Dendritic cell treated with granulocyte-macrophage colony-stimulating factor and Interleukin-4, amounts not matched to agents 40 ng/mL and 50 ng/mL, for 4 days (primary cell): ENCODE data around the gene ZNF541.
"Not testable (repeated sequence)": the region's sequence is repeated elsewhere in the genome, so short reads cannot be mapped to it uniquely, and the experiment has no call there.

Source experiments
- H3K27ac Mint-ChIP-seq: one replicate; pipeline ENCODE4 v1.8.0; 2022; ENCODE audit warnings: mild to moderate bottlenecking, mixed read lengths
- H3K27me3 Mint-ChIP-seq: one replicate; pipeline ENCODE4 v1.8.0; 2022; ENCODE audit warnings: mild to moderate bottlenecking, mixed read lengths
- H3K36me3 Mint-ChIP-seq: one replicate; pipeline ENCODE4 v1.8.0; 2022; ENCODE audit warnings: low read depth, mixed read lengths
- H3K4me1 Mint-ChIP-seq: one replicate; pipeline ENCODE4 v1.8.0; 2022; ENCODE audit warnings: low read depth, mixed read lengths
- H3K4me3 Mint-ChIP-seq: one replicate; pipeline ENCODE4 v1.8.0; 2022; ENCODE audit warnings: mild to moderate bottlenecking, moderate library complexity, mixed read lengths
- H3K9me3 Mint-ChIP-seq: one replicate; pipeline ENCODE4 v1.8.0; 2022; ENCODE audit warnings: mixed read lengths
- intact Hi-C: fragments of 100-400 bp; cut with micrococcal nuclease; formaldehyde crosslinking; loops from one replicate; pipeline ENCODE4 v1.15.0; 2022

The ZNF541 gene

GRCh38 chr19:47583161-47583560 lies 10.2 kb upstream of the ZNF541 start:
- H3K36me3 Mint-ChIP-seq, H3K4me1 Mint-ChIP-seq, H3K4me3 Mint-ChIP-seq, H3K27ac Mint-ChIP-seq, intact Hi-C loops: not testable (repeated sequence)
- peaks cover 11% of the 10 kb centered on the region for H3K9me3 Mint-ChIP-seq
- H3K27me3 Mint-ChIP-seq, result peaks cover 28% of the 10 kb centered on the region

GRCh38 chr19:47582320-47582909 lies 9.5 kb upstream of the ZNF541 start:
- H3K27ac Mint-ChIP-seq, result no peak overlapping the region
- H3K27me3 Mint-ChIP-seq, result peaks cover 28% of the 10 kb centered on the region
- intact Hi-C loops, result no loop called here
- peaks cover 11% of the 10 kb centered on the region for H3K9me3 Mint-ChIP-seq
- no peaks in the 10 kb centered on the region for H3K36me3 Mint-ChIP-seq
- peaks cover 6% of the 10 kb centered on the region for H3K4me1 Mint-ChIP-seq
- H3K4me3 Mint-ChIP-seq, result no peak overlapping the region

GRCh38 chr19:47581605-47582319 lies 8.8 kb upstream of the ZNF541 start:
- Mint-ChIP-seq H3K4me1 (peaks cover 6% of the 10 kb centered on the region), H3K9me3 (peaks cover 11% of the 10 kb centered on the region), H3K36me3 (no peaks in the 10 kb centered on the region), H3K4me3 (no peak overlapping the region), H3K27ac (no peak overlapping the region), H3K27me3 (peaks cover 32% of the 10 kb centered on the region)
- intact Hi-C loops, result no loop called here

- Mint-ChIP-seq H3K4me3 (no peak overlapping the region), H3K9me3 (peaks cover under 1% of the 10 kb centered on the region), H3K27ac (no peak overlapping the region), H3K36me3 (no peaks in the 10 kb centered on the region), H3K27me3 (peaks cover 34% of the 10 kb centered on the region), H3K4me1 (peaks cover 6% of the 10 kb centered on the region)
- intact Hi-C loops, result no loop called here
These were observed 7.4 kb upstream of the ZNF541 start for GRCh38 chr19:47580397-47580796.

GRCh38 chr19:47572635-47573034 lies 313 bp downstream of the ZNF541 start:
- H3K27me3 Mint-ChIP-seq, result peaks cover 52% of the 10 kb centered on the region
- H3K36me3 Mint-ChIP-seq, result no peaks in the 10 kb centered on the region
- H3K4me1 Mint-ChIP-seq, result peaks cover 13% of the 10 kb centered on the region
- H3K9me3 Mint-ChIP-seq, result no peaks in the 10 kb centered on the region
- peak overlapping the region; percentile 33 for H3K27ac Mint-ChIP-seq
- H3K4me3 Mint-ChIP-seq, result peak overlapping the region; percentile 55
- intact Hi-C loops, result no loop called here

- peaks cover 13% of the 10 kb centered on the region for H3K4me1 Mint-ChIP-seq
- H3K27me3 Mint-ChIP-seq, result peaks cover 37% of the 10 kb centered on the region
- H3K9me3 Mint-ChIP-seq, result no peaks in the 10 kb centered on the region
- no peak overlapping the region for H3K4me3 Mint-ChIP-seq
- no peaks in the 10 kb centered on the region for H3K36me3 Mint-ChIP-seq
- H3K27ac Mint-ChIP-seq, result no peak overlapping the region
- intact Hi-C loops, result no loop called here
These were observed 3.6 kb downstream of the ZNF541 start for GRCh38 chr19:47569331-47569730.

GRCh38 chr19:47564081-47564480 lies 8.9 kb downstream of the ZNF541 start:
- Mint-ChIP-seq H3K4me1 (no peaks in the 10 kb centered on the region), H3K9me3 (no peaks in the 10 kb centered on the region), H3K36me3 (no peaks in the 10 kb centered on the region), H3K27me3 (peaks cover 18% of the 10 kb centered on the region), H3K27ac (no peak overlapping the region), H3K4me3 (no peak overlapping the region)
- intact Hi-C loops, result no loop called here

GRCh38 chr19:47561440-47562057 lies 11.4 kb downstream of the ZNF541 start:
- Mint-ChIP-seq H3K4me1 (no peaks in the 10 kb centered on the region), H3K9me3 (no peaks in the 10 kb centered on the region), H3K27ac (no peak overlapping the region), H3K27me3 (peaks cover 20% of the 10 kb centered on the region), H3K36me3 (no peaks in the 10 kb centered on the region), H3K4me3 (no peak overlapping the region)
- intact Hi-C loops, result no loop called here

- intact Hi-C loops, result no loop called here
- Mint-ChIP-seq H3K36me3 (no peaks in the 10 kb centered on the region), H3K4me1 (no peaks in the 10 kb centered on the region), H3K27me3 (peaks cover 20% of the 10 kb centered on the region), H3K9me3 (no peaks in the 10 kb centered on the region), H3K4me3 (no peak overlapping the region), H3K27ac (no peak overlapping the region)
These were observed 11.9 kb downstream of the ZNF541 start for GRCh38 chr19:47560999-47561398.

- no peaks in the 10 kb centered on the region for H3K9me3 Mint-ChIP-seq
- intact Hi-C loops, result no loop called here
- no peak overlapping the region for H3K4me3 Mint-ChIP-seq
- no peak overlapping the region for H3K27ac Mint-ChIP-seq
- H3K4me1 Mint-ChIP-seq, result no peaks in the 10 kb centered on the region
- peaks cover 35% of the 10 kb centered on the region for H3K27me3 Mint-ChIP-seq
- H3K36me3 Mint-ChIP-seq, result no peaks in the 10 kb centered on the region
These were observed 22.8 kb downstream of the ZNF541 start for GRCh38 chr19:47550129-47550528.

GRCh38 chr19:47549261-47549862 lies 23.6 kb downstream of the ZNF541 start:
- peaks cover 39% of the 10 kb centered on the region for H3K27me3 Mint-ChIP-seq
- no peaks in the 10 kb centered on the region for H3K9me3 Mint-ChIP-seq
- no peak overlapping the region for H3K27ac Mint-ChIP-seq
- H3K4me3 Mint-ChIP-seq, result no peak overlapping the region
- no peaks in the 10 kb centered on the region for H3K4me1 Mint-ChIP-seq
- H3K36me3 Mint-ChIP-seq, result no peaks in the 10 kb centered on the region
- intact Hi-C loops, result no loop called here

- Mint-ChIP-seq H3K9me3 (no peaks in the 10 kb centered on the region), H3K4me1 (no peaks in the 10 kb centered on the region), H3K27ac (no peak overlapping the region), H3K27me3 (peaks cover 53% of the 10 kb centered on the region), H3K4me3 (no peak overlapping the region), H3K36me3 (no peaks in the 10 kb centered on the region)
- intact Hi-C loops, result no loop called here
These were observed 25.7 kb downstream of the ZNF541 start for GRCh38 chr19:47547199-47547598.

GRCh38 chr19:47545061-47545948 lies 27.6 kb downstream of the ZNF541 start:
- Mint-ChIP-seq H3K27ac (no peak overlapping the region), H3K36me3 (no peaks in the 10 kb centered on the region), H3K4me1 (no peaks in the 10 kb centered on the region), H3K27me3 (peaks cover 59% of the 10 kb centered on the region), H3K9me3 (no peaks in the 10 kb centered on the region), H3K4me3 (no peak overlapping the region)
- intact Hi-C loops, result no loop called here
